HepG2 (cell line): ENCODE results near the gene GRM1. TPM values are rescaled to one million over a fixed set of nuclear protein-coding genes. Genes with fewer than 3 reads are reported as not detected.

ENCODE experiments used
- ATRX ChIP-seq: sonication (generic); formaldehyde crosslinking; IDR thresholded peaks from 2 replicates; pipeline ENCODE4 v1.4.0; 2020; ENCODE audit warnings: missing genetic modification reagents, borderline replicate concordance
- CHCHD3 ChIP-seq: sonication (generic); formaldehyde crosslinking; IDR thresholded peaks from 2 replicates; pipeline ENCODE4 v1.8.0; 2022; ENCODE audit warnings: mild to moderate bottlenecking, missing genetic modification reagents, moderate library complexity
- DNMT1 ChIP-seq: sonication (generic); formaldehyde crosslinking; IDR thresholded peaks from 2 replicates; pipeline ENCODE4 v1.5.1; 2020; ENCODE audit warnings: mild to moderate bottlenecking, missing genetic modification reagents
- ERF ChIP-seq: IDR thresholded peaks from 2 replicates; pipeline ENCODE4 v1.6.1; 2018; ENCODE audit warnings: missing biosample characterization, missing genetic modification reagents
- KDM4B ChIP-seq: sonication (generic); formaldehyde crosslinking; IDR thresholded peaks from 2 replicates; pipeline ENCODE4 v1.4.0; 2020; ENCODE audit warnings: missing genetic modification reagents
- NCOA5 ChIP-seq: sonication (generic); formaldehyde crosslinking; IDR thresholded peaks from 2 replicates; pipeline ENCODE4 v1.4.0; 2020; ENCODE audit warnings: missing genetic modification reagents
- NCOR1 ChIP-seq: fragments of 200-600 bp; sonication (generic); IDR thresholded peaks from 2 replicates; pipeline ENCODE4 v1.7.0; 2017; ENCODE audit warnings: antibody characterized with exemption, low read length, borderline replicate concordance
- RNF2 ChIP-seq: fragments of 450-650 bp; conservative IDR thresholded peaks from 2 replicates; pipeline ENCODE4 v1.6.1; 2016; ENCODE audit warnings: low read depth
- SKIL ChIP-seq: sonication (generic); formaldehyde crosslinking; IDR thresholded peaks from 2 replicates; pipeline ENCODE4 v1.8.0; 2022; ENCODE audit warnings: missing genetic modification reagents, mild to moderate bottlenecking, moderate library complexity, borderline replicate concordance
- SP5 ChIP-seq: IDR thresholded peaks from 2 replicates; pipeline ENCODE4 v1.6.1; 2016; ENCODE audit warnings: low read depth, borderline replicate concordance
- TAF1 ChIP-seq: sonication (generic); formaldehyde crosslinking; IDR thresholded peaks from 2 replicates; pipeline ENCODE4 v1.4.0; 2020; ENCODE audit warnings: missing genetic modification reagents
- TEAD3 ChIP-seq: optimal IDR thresholded peaks from 2 replicates; pipeline ENCODE3; 2016; ENCODE audit warnings: borderline replicate concordance
- ZC3H4 ChIP-seq: sonication (generic); formaldehyde crosslinking; IDR thresholded peaks from 2 replicates; pipeline ENCODE4 v1.4.0; 2020; ENCODE audit warnings: missing genetic modification reagents, borderline replicate concordance
- ZFP82 ChIP-seq: sonication (generic); formaldehyde crosslinking; IDR thresholded peaks from 2 replicates; pipeline ENCODE4 v1.5.1; 2020; ENCODE audit warnings: mild to moderate bottlenecking, missing genetic modification reagents, borderline replicate concordance
- ZNF383 ChIP-seq: sonication (generic); formaldehyde crosslinking; IDR thresholded peaks from 2 replicates; pipeline ENCODE4 v1.4.0; 2020; ENCODE audit warnings: missing genetic modification reagents, mild to moderate bottlenecking, borderline replicate concordance
- ZNF441 ChIP-seq: sonication (generic); formaldehyde crosslinking; IDR thresholded peaks from 2 replicates; pipeline ENCODE4 v1.7.0; 2021; ENCODE audit warnings: missing genetic modification reagents, borderline replicate concordance
- ZNF7 ChIP-seq: IDR thresholded peaks from 2 replicates; pipeline ENCODE4 v1.6.1; 2016; ENCODE audit warnings: missing biosample characterization, missing genetic modification reagents
- ZNF780A ChIP-seq: sonication (generic); formaldehyde crosslinking; IDR thresholded peaks from 2 replicates; pipeline ENCODE4 v1.8.0; 2022; ENCODE audit warnings: mild to moderate bottlenecking, missing genetic modification reagents, moderate library complexity
- polyA plus RNA-seq, 8 experiments: library from polyadenylated mRNA; depleted of rRNA in 3 of 8; stranded (reverse) in 7 of 8; unstranded in 1 of 8; fragments of >200 nt; fragmentation: Illumina TruSeq in 4 of 8; extraction: Trizol in 4 of 8; gene quantifications; 2 replicates each; pipeline versions ENCODE4 v1.2.1 to v1.2.3, GENCODE V29; 2011 to 2016; ENCODE audit warnings: low read depth in 4 of 8, missing spikeins in 1 of 8, mixed read lengths in 1 of 8; ENCODE audit not compliant: insufficient read depth in 1 of 8
- total RNA-seq, 5 experiments: library from RNA; depleted of rRNA; stranded (reverse); fragments of >200 nt; fragmentation: Illumina TruSeq; extraction: Trizol; gene quantifications; 2 replicates each; pipeline ENCODE4 v1.2.3, GENCODE V29; 2016; ENCODE audit warnings: low read depth in 1 of 5
- TF ChIP-seq, protein P1 (sequence below): sonication (generic); formaldehyde crosslinking; IDR thresholded peaks from 2 replicates; pipeline ENCODE4 v1.5.0; 2020; ENCODE audit warnings: missing genetic modification reagents
- TF ChIP-seq, protein P2 (sequence below): sonication (generic); formaldehyde crosslinking; IDR thresholded peaks from 2 replicates; pipeline ENCODE4 v1.4.0; 2020; ENCODE audit warnings: missing genetic modification reagents, borderline replicate concordance
- TF ChIP-seq, protein P3 (sequence below): IDR thresholded peaks from 2 replicates; pipeline ENCODE4 v1.6.1; 2016; ENCODE audit warnings: low read depth, borderline replicate concordance
- TF ChIP-seq, protein P4 (sequence below): sonication (generic); formaldehyde crosslinking; IDR thresholded peaks from 2 replicates; pipeline ENCODE4 v1.5.1; 2020; ENCODE audit warnings: missing genetic modification reagents, mild to moderate bottlenecking, borderline replicate concordance
- TF ChIP-seq, protein P5 (sequence below): sonication (generic); formaldehyde crosslinking; IDR thresholded peaks from 2 replicates; pipeline ENCODE4 v1.5.0; 2020; ENCODE audit warnings: missing genetic modification reagents

Gene GRM1
- total and polyA plus RNA-seq, 2 of the 13 experiments (the other 11 are each of a cell fraction or from before 2014, with no cell fraction given) = 0.09 TPM; not detected in 1

DNA sequence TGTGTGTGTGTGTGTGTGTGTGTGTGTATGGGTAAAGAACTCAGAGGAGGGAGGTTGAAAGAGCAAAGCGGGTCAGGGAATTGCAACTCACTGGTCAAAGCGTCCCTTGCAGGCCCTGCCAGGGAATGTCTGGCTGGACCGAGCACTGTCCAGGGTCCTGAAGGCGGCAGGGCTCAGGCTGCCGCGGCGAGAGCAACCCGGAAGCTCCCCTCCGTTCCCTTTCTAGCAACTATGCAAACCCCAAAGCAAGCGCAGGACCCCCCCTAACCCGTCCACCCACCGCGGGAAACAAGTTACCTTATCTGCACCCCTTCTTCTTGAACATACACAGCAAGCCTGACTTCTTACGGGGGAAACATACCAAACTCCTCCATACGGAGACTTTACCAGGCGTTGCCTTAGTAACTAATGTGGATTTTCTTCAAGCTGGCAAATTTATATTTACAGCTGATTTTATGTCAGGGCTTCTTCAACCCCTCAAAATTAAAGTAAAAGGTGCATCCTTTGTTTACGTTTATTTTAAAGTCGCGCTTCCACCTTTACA, 538 bp upstream of the GRM1 start (continued):
- peak; percentile 91; the same call in 1 of the 2 replicates for TF ChIP-seq ZFP82 (CRISPR knock-in tag)
- no peak for TF ChIP-seq NCOA5 (CRISPR knock-in tag)
- no peak for TF ChIP-seq RNF2
- TF ChIP-seq, protein P1, sequence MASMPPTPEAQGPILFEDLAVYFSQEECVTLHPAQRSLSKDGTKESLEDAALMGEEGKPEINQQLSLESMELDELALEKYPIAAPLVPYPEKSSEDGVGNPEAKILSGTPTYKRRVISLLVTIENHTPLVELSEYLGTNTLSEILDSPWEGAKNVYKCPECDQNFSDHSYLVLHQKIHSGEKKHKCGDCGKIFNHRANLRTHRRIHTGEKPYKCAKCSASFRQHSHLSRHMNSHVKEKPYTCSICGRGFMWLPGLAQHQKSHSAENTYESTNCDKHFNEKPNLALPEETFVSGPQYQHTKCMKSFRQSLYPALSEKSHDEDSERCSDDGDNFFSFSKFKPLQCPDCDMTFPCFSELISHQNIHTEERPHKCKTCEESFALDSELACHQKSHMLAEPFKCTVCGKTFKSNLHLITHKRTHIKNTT (CRISPR knock-in tag) = no peak
- TF ChIP-seq SKIL (CRISPR knock-in tag) = no peak
- peak; percentile 81; the same call in 1 of the 2 replicates for TF ChIP-seq CHCHD3 (CRISPR knock-in tag)
- peak; percentile 96 for TF ChIP-seq ERF (CRISPR knock-in tag)
- TF ChIP-seq TAF1 (CRISPR knock-in tag) = no peak; the same call in 1 of the 2 replicates
- TF ChIP-seq ZNF441 = peak; percentile 94; the same call in 1 of the 2 replicates
- TF ChIP-seq, protein P2, sequence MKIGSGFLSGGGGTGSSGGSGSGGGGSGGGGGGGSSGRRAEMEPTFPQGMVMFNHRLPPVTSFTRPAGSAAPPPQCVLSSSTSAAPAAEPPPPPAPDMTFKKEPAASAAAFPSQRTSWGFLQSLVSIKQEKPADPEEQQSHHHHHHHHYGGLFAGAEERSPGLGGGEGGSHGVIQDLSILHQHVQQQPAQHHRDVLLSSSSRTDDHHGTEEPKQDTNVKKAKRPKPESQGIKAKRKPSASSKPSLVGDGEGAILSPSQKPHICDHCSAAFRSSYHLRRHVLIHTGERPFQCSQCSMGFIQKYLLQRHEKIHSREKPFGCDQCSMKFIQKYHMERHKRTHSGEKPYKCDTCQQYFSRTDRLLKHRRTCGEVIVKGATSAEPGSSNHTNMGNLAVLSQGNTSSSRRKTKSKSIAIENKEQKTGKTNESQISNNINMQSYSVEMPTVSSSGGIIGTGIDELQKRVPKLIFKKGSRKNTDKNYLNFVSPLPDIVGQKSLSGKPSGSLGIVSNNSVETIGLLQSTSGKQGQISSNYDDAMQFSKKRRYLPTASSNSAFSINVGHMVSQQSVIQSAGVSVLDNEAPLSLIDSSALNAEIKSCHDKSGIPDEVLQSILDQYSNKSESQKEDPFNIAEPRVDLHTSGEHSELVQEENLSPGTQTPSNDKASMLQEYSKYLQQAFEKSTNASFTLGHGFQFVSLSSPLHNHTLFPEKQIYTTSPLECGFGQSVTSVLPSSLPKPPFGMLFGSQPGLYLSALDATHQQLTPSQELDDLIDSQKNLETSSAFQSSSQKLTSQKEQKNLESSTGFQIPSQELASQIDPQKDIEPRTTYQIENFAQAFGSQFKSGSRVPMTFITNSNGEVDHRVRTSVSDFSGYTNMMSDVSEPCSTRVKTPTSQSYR (CRISPR knock-in tag) = peak; percentile 42; the same call in 1 of the 2 replicates
- peak; percentile 91 for TF ChIP-seq KDM4B (CRISPR knock-in tag)
- no peak for TF ChIP-seq ZNF383 (CRISPR knock-in tag)
- TF ChIP-seq, protein P3, sequence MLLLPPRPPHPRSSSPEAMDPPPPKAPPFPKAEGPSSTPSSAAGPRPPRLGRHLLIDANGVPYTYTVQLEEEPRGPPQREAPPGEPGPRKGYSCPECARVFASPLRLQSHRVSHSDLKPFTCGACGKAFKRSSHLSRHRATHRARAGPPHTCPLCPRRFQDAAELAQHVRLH = peak; percentile 97
- peak; percentile 60; the same call in 1 of the 2 replicates for TF ChIP-seq DNMT1
- no peak for TF ChIP-seq ATRX (CRISPR knock-in tag)
- TF ChIP-seq ZNF780A (CRISPR knock-in tag) = peak; percentile 72; the same call in 1 of the 2 replicates
- TF ChIP-seq TEAD3 (CRISPR knock-in tag) = peak; percentile 82
- TF ChIP-seq, protein P4, sequence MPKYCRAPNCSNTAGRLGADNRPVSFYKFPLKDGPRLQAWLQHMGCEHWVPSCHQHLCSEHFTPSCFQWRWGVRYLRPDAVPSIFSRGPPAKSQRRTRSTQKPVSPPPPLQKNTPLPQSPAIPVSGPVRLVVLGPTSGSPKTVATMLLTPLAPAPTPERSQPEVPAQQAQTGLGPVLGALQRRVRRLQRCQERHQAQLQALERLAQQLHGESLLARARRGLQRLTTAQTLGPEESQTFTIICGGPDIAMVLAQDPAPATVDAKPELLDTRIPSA (CRISPR knock-in tag) = peak; percentile 66; the same call in 1 of the 2 replicates
- TF ChIP-seq NCOR1 = no peak
- TF ChIP-seq SP5 (CRISPR knock-in tag) = 0 out of 2 replicates have a peak, but pooled peaks have one; percentile 17
- TF ChIP-seq, protein P5, sequence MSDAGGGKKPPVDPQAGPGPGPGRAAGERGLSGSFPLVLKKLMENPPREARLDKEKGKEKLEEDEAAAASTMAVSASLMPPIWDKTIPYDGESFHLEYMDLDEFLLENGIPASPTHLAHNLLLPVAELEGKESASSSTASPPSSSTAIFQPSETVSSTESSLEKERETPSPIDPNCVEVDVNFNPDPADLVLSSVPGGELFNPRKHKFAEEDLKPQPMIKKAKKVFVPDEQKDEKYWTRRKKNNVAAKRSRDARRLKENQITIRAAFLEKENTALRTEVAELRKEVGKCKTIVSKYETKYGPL = peak; percentile 91
- TF ChIP-seq ZC3H4 (CRISPR knock-in tag) = no peak
- TF ChIP-seq ZNF7 = peak; percentile 58; the same call in 1 of the 2 replicates
